ENCODE data around the gene PIGM. TPM values are rescaled to one million over a fixed set of nuclear protein-coding genes. Genes with fewer than 3 reads are reported as not detected.

The PIGM gene
- total and polyA plus RNA-seq, 5 donors from 2014 or later: 3.6 to 5.5 (median 4.5) TPM

DNA sequence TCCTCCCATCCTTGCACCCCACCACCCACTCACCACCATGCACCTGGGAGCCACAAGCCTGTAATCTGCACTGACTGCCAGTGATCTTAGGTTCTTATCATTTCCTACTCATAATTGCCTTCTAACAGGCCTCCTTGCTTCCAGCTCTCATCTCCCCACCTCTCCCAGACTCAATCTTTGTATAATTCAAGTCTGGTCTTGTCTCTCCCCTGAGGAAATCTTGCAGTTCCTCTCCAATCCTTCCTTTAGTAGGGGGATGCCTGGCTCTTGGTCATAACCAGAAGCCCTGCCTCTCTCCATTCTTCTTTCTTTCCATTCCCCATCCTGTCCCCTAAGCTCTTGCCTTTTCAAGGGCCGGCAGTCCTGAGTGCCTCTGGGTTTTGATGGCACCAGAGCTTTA lies 27.8 kb downstream of the PIGM start:
- H3K4me1 Mint-ChIP-seq: no peaks in the 10 kb centered on the region
- H3K4me3 Mint-ChIP-seq: no peak overlapping the region
- no peaks in the 10 kb centered on the region for H3K36me3 ChIP-seq (ENCODE audit: control insufficient read depth, insufficient read depth, low read length)
- H3K36me3 Mint-ChIP-seq: no peaks in the 10 kb centered on the region
- H3K27me3 Mint-ChIP-seq: peaks cover 18% of the 10 kb centered on the region
- no peaks in the 10 kb centered on the region for H3K4me1 ChIP-seq (ENCODE audit: control insufficient read depth, insufficient read depth, low read length, poor library complexity, severe bottlenecking)
- no peak overlapping the region for H3K27ac ChIP-seq (ENCODE audit: insufficient read depth, low read length, poor library complexity, severe bottlenecking)
- no peak overlapping the region for H3K4me3 ChIP-seq (ENCODE audit: low read depth, low read length)
- no peaks in the 10 kb centered on the region for H3K9me3 Mint-ChIP-seq
- H3K9me3 ChIP-seq (ENCODE audit: control insufficient read depth in 2 of 2, low read length in 2 of 2): no peaks in the 10 kb centered on the region
- DNase-seq (no peak), ATAC-seq (ENCODE audit: low read depth in 2 of 2) (no peak)
- no peak overlapping the region for H3K27ac Mint-ChIP-seq
- H3K27me3 ChIP-seq (ENCODE audit: control insufficient read depth, insufficient read depth, low read length): peaks cover 9% of the 10 kb centered on the region

DNA sequence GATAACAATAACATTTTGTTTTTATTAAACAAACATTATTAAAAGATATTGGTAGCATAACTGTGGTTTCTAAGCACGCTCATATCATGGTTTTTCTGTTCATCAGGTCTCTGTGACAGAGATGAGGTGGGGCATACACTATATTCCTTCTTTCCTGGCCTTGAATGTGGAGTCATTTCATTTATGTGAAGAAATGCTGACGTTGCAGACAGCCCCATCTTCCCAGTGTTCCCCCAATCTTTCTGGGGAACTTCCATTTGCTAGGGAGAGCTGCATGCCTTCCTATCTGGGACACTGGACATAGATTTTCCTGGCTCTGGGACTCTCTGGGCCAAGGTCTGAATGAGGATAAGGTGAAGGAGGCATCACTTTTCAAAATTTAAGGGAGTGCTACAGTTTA lies 30.4 kb downstream of the PIGM start:
- Histone ChIP-seq H3K27me3 (ENCODE audit: control insufficient read depth, insufficient read depth, low read length) (peaks cover 13% of the 10 kb centered on the region), H3K9me3 (ENCODE audit: control insufficient read depth in 2 of 2, low read length in 2 of 2) (no peaks in the 10 kb centered on the region), H3K4me1 (ENCODE audit: control insufficient read depth, insufficient read depth, low read length, poor library complexity, severe bottlenecking) (no peaks in the 10 kb centered on the region), H3K4me3 (ENCODE audit: low read depth, low read length) (no peak overlapping the region), H3K27ac (ENCODE audit: insufficient read depth, low read length, poor library complexity, severe bottlenecking) (no peak overlapping the region), H3K36me3 (ENCODE audit: control insufficient read depth, insufficient read depth, low read length) (no peaks in the 10 kb centered on the region)
- H3K27ac Mint-ChIP-seq: no peak overlapping the region
- H3K4me1 Mint-ChIP-seq: no peaks in the 10 kb centered on the region
- peaks cover 26% of the 10 kb centered on the region for H3K27me3 Mint-ChIP-seq
- no peak for ATAC-seq (ENCODE audit: low read depth in 2 of 2)
- no peaks in the 10 kb centered on the region for H3K36me3 Mint-ChIP-seq
- H3K4me3 Mint-ChIP-seq: no peak overlapping the region
- DNase-seq: no peak
- peaks cover 0 to 1% (median 0%) of the 10 kb centered on the region in 7 donors for H3K9me3 Mint-ChIP-seq

DNA sequence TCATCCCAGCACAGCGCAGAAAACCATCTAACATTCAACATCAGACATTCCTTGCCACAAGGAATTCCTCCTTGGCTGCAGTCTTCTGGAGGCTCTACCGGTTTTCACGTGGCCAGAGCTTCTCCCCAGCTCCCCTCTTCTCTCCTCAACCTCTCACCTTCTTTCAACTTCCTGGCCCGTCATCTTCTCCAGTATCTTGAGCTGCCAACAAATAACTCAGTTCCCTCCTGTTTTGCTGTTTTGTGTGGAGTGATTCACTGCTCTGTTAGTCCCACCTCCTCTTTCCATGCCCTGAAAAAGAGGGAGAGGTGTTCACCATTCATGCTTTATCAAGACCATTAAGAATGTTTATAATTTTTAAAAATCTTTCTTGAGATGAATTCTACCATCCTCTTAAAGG lies 32.6 kb downstream of the PIGM start:
- Mint-ChIP-seq H3K36me3 (no peaks in the 10 kb centered on the region), H3K9me3 (peaks cover 0 to 1% (median 0%) of the 10 kb centered on the region in 7 donors), H3K27me3 (peaks cover 36% of the 10 kb centered on the region), H3K4me3 (no peak overlapping the region), H3K4me1 (no peaks in the 10 kb centered on the region), H3K27ac (no peak overlapping the region)
- no peak for DNase-seq
- Histone ChIP-seq H3K36me3 (ENCODE audit: control insufficient read depth, insufficient read depth, low read length) (no peaks in the 10 kb centered on the region), H3K9me3 (ENCODE audit: control insufficient read depth in 2 of 2, low read length in 2 of 2) (no peaks in the 10 kb centered on the region), H3K27ac (ENCODE audit: insufficient read depth, low read length, poor library complexity, severe bottlenecking) (no peak overlapping the region), H3K4me3 (ENCODE audit: low read depth, low read length) (no peak overlapping the region), H3K27me3 (ENCODE audit: control insufficient read depth, insufficient read depth, low read length) (peaks cover 13% of the 10 kb centered on the region), H3K4me1 (ENCODE audit: control insufficient read depth, insufficient read depth, low read length, poor library complexity, severe bottlenecking) (no peaks in the 10 kb centered on the region)
- no peak for ATAC-seq (ENCODE audit: low read depth in 2 of 2)

DNA sequence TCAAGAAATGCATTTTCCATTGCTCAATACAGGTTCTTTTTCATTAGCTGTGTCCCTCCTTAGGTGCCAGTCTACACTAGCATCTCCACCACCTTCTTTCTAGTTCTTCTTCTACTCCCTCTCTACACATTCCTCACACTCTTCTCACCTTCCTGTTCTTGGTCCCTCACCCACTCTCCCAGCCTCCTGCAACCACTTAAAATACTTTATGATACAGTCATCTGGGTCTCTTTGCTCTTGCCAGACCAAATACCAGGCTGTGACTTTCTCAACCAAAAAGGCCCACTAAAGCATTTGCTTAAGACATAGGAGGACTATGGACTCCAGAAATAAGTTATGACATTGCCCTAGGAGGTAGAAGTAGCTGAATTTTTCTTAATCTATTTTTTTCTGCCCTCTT lies 35.1 kb downstream of the PIGM start:
- peaks cover 0 to 1% (median 0%) of the 10 kb centered on the region in 7 donors for H3K9me3 Mint-ChIP-seq
- H3K36me3 ChIP-seq (ENCODE audit: control insufficient read depth, insufficient read depth, low read length): no peaks in the 10 kb centered on the region
- no peaks in the 10 kb centered on the region for H3K9me3 ChIP-seq (ENCODE audit: control insufficient read depth in 2 of 2, low read length in 2 of 2)
- H3K4me1 ChIP-seq (ENCODE audit: control insufficient read depth, insufficient read depth, low read length, poor library complexity, severe bottlenecking): no peaks in the 10 kb centered on the region
- H3K36me3 Mint-ChIP-seq: no peaks in the 10 kb centered on the region
- H3K4me3 Mint-ChIP-seq: no peak overlapping the region
- no peak overlapping the region for H3K27ac Mint-ChIP-seq
- peaks cover 36% of the 10 kb centered on the region for H3K27me3 Mint-ChIP-seq
- H3K27me3 ChIP-seq (ENCODE audit: control insufficient read depth, insufficient read depth, low read length): peaks cover 13% of the 10 kb centered on the region
- peaks cover 0 to 3% (median 0%) of the 10 kb centered on the region in 4 donors for H3K4me1 Mint-ChIP-seq
- DNase-seq (no peak), ATAC-seq (ENCODE audit: low read depth in 2 of 2) (no peak)
- no peak overlapping the region for H3K27ac ChIP-seq (ENCODE audit: insufficient read depth, low read length, poor library complexity, severe bottlenecking)
- no peak overlapping the region for H3K4me3 ChIP-seq (ENCODE audit: low read depth, low read length)

DNA sequence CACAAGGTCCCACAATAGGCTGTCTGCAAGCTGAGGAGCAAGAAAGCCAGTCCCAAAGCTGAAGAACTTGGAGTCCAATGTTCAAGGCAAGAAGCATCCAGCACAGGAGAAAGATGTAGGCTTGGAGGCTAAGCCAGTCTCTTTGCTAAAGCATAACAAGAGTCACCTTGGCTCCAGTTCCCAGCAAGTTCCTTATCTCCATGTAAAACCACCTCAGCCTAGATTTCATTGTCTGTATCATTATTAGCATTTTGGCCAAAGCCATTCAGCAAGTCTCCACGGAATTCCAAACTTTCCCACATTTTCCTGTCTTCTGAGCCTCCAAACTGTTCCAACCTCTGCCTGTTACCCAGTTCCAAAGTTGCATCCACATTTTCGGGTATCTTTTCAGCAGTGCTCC lies 36.9 kb downstream of the PIGM start:
- Mint-ChIP-seq H3K27me3 (peaks cover 38% of the 10 kb centered on the region), H3K27ac (no peak overlapping the region), H3K9me3 (peaks cover 0 to 1% (median 0%) of the 10 kb centered on the region in 7 donors), H3K4me1 (peaks cover 0 to 5% (median 0%) of the 10 kb centered on the region in 4 donors), H3K36me3 (no peaks in the 10 kb centered on the region), H3K4me3 (no peak overlapping the region)
- ATAC-seq (ENCODE audit: low read depth in 2 of 2): no peak
- Histone ChIP-seq H3K4me3 (ENCODE audit: low read depth, low read length) (no peak overlapping the region), H3K27me3 (ENCODE audit: control insufficient read depth, insufficient read depth, low read length) (peaks cover 11% of the 10 kb centered on the region), H3K27ac (ENCODE audit: insufficient read depth, low read length, poor library complexity, severe bottlenecking) (no peak overlapping the region), H3K9me3 (ENCODE audit: control insufficient read depth in 2 of 2, low read length in 2 of 2) (no peaks in the 10 kb centered on the region), H3K4me1 (ENCODE audit: control insufficient read depth, insufficient read depth, low read length, poor library complexity, severe bottlenecking) (no peaks in the 10 kb centered on the region), H3K36me3 (ENCODE audit: control insufficient read depth, insufficient read depth, low read length) (no peaks in the 10 kb centered on the region)
- no peak for DNase-seq

DNA sequence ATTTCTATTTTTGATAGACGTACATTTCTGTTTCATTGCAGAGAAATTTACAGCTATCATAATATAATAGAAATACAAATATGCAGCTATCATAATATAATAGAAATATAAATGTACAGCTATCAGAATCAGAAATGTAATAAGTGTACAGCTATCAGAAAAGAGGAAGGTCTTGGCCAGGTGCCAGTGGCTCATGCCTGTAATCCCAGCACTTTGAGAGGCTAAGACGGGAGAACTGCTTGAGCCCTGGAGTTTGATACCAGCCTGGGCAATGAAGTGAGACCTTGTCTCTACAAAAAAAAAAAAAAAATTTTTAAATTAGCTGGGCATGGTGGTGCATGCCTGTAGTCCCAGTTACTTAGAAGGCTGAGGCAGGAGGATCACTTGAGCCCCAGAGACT lies 37.9 kb downstream of the PIGM start:
- H3K27me3 Mint-ChIP-seq: peaks cover 39% of the 10 kb centered on the region

DNA sequence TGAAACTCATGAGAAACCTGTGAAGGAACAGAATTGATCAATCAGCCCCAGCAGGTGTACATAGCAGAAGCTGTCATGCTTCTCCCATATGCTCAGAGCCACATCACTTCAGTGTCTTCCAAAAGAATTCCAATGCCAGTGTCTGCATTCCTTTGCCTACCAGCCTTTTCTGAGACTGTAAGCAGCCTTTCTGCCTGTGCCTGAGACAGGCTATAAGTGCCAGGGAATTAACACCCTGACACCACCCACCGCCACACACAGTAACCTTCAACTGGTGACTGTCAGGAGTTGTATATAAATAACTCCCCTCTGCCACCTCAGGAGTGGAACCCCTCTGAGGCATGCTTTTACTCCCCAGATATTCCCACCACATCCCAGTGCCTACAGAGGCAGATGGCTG lies 39.6 kb downstream of the PIGM start:
- Histone ChIP-seq H3K4me1 (ENCODE audit: control insufficient read depth, insufficient read depth, low read length, poor library complexity, severe bottlenecking) (no peaks in the 10 kb centered on the region), H3K27me3 (ENCODE audit: control insufficient read depth, insufficient read depth, low read length) (peaks cover 8% of the 10 kb centered on the region)

More for the DNA sequence above, 37.9 kb downstream of the PIGM start:
- Histone ChIP-seq H3K27ac (ENCODE audit: insufficient read depth, low read length, poor library complexity, severe bottlenecking) (no peak overlapping the region), H3K4me1 (ENCODE audit: control insufficient read depth, insufficient read depth, low read length, poor library complexity, severe bottlenecking) (no peaks in the 10 kb centered on the region), H3K36me3 (ENCODE audit: control insufficient read depth, insufficient read depth, low read length) (no peaks in the 10 kb centered on the region), H3K4me3 (ENCODE audit: low read depth, low read length) (no peak overlapping the region), H3K9me3 (ENCODE audit: control insufficient read depth in 2 of 2, low read length in 2 of 2) (no peaks in the 10 kb centered on the region), H3K27me3 (ENCODE audit: control insufficient read depth, insufficient read depth, low read length) (peaks cover 8% of the 10 kb centered on the region)
- peaks cover 0 to 5% (median 0%) of the 10 kb centered on the region in 4 donors for H3K4me1 Mint-ChIP-seq
- peaks cover 0 to 1% (median 0%) of the 10 kb centered on the region in 7 donors for H3K9me3 Mint-ChIP-seq
- H3K27ac Mint-ChIP-seq: no peak overlapping the region
- no peak for DNase-seq
- no peak overlapping the region for H3K4me3 Mint-ChIP-seq
- H3K36me3 Mint-ChIP-seq: no peaks in the 10 kb centered on the region
- no peak for ATAC-seq (ENCODE audit: low read depth in 2 of 2)

DNA sequence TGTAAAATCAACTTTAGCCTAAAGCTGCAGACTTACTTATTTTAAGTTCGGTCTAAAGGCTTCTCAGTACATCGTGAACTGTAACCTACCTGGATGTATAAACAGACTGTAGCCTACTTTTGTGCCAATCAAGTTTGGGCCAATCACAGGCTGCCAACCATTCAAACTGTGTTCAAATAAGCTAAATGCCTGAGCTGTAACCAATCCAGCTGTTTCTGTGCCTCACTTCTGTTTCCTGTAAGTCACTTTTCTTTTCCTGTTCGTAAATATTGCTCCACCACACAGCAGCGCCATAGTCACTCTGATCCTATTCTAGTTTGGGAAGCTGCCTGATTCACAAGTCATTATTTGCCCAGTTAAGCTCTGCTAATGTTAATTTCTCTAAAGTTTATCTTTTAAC lies 40.3 kb downstream of the PIGM start:
- H3K27me3 ChIP-seq (ENCODE audit: control insufficient read depth, insufficient read depth, low read length): peaks cover 8% of the 10 kb centered on the region
- H3K4me3 ChIP-seq (ENCODE audit: low read depth, low read length): no peak overlapping the region
- Mint-ChIP-seq H3K36me3 (no peaks in the 10 kb centered on the region), H3K27ac (no peak overlapping the region), H3K4me3 (no peak overlapping the region), H3K27me3 (peaks cover 35% of the 10 kb centered on the region), H3K9me3 (no peaks in the 10 kb centered on the region), H3K4me1 (peaks cover 0 to 5% (median 0%) of the 10 kb centered on the region in 4 donors)
- DNase-seq (peak in 1 of 3 donors; percentile 16), ATAC-seq (ENCODE audit: low read depth in 2 of 2) (no peak)
- no peaks in the 10 kb centered on the region for H3K4me1 ChIP-seq (ENCODE audit: control insufficient read depth, insufficient read depth, low read length, poor library complexity, severe bottlenecking)
- no peaks in the 10 kb centered on the region for H3K9me3 ChIP-seq (ENCODE audit: control insufficient read depth in 2 of 2, low read length in 2 of 2)
- H3K27ac ChIP-seq (ENCODE audit: insufficient read depth, low read length, poor library complexity, severe bottlenecking): no peak overlapping the region
- no peaks in the 10 kb centered on the region for H3K36me3 ChIP-seq (ENCODE audit: control insufficient read depth, insufficient read depth, low read length)

More for the DNA sequence above, 39.6 kb downstream of the PIGM start:
- H3K9me3 Mint-ChIP-seq: no peaks in the 10 kb centered on the region
- no peak for ATAC-seq (ENCODE audit: low read depth in 2 of 2)
- no peak for DNase-seq
- Histone ChIP-seq H3K36me3 (ENCODE audit: control insufficient read depth, insufficient read depth, low read length) (no peaks in the 10 kb centered on the region), H3K27ac (ENCODE audit: insufficient read depth, low read length, poor library complexity, severe bottlenecking) (no peak overlapping the region), H3K9me3 (ENCODE audit: control insufficient read depth in 2 of 2, low read length in 2 of 2) (no peaks in the 10 kb centered on the region), H3K4me3 (ENCODE audit: low read depth, low read length) (no peak overlapping the region)
- H3K4me1 Mint-ChIP-seq: peaks cover 0 to 5% (median 0%) of the 10 kb centered on the region in 4 donors
- H3K27me3 Mint-ChIP-seq: peaks cover 37% of the 10 kb centered on the region
- H3K27ac Mint-ChIP-seq: no peak overlapping the region
- no peak overlapping the region for H3K4me3 Mint-ChIP-seq
- no peaks in the 10 kb centered on the region for H3K36me3 Mint-ChIP-seq
